Hepatocyte (in vitro differentiated cells): ENCODE data around the gene CSKMT.

ENCODE experiments used
- CTCF ChIP-seq: fragments of 200-600 bp; sonication (generic); IDR thresholded peaks from 2 replicates; pipeline ENCODE4 v1.5.1; 2016; ENCODE audit warnings: antibody characterized with exemption, mild to moderate bottlenecking; ENCODE audit not compliant: poor library complexity
- EZH2 ChIP-seq: fragments of 200-600 bp; sonication (generic); IDR thresholded peaks from 2 replicates; pipeline ENCODE4 v1.6.1; 2016; ENCODE audit warnings: antibody characterized with exemption, mild to moderate bottlenecking, borderline replicate concordance

DNA sequence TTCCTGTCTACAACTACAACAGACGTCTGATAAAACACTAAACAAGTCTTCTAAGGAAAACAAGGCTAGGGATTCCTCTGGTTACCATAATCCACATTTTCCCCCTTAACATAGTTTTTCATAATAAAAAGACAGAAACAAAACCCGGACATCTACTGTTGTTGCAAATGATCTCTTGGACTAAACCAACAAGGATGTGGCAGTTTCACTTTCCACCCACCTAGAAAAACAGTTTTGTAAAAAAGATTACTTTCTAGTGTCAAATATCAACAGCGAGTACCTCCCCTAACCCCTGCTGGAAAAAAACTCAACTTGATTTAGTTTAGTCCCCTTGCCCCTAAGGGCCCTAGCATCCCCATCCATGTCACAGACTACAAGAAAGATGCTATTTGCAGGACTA lies 47.7 kb downstream of the CSKMT start:
- TF ChIP-seq EZH2 (no peak), CTCF (no peak)
